H1 (cell line): Measurements from ENCODE around the gene CDCA3. TPM values are rescaled to one million over a fixed set of nuclear protein-coding genes. Genes with fewer than 3 reads are reported as not detected.

ENCODE experiments used
- BACH1 ChIP-seq: IDR thresholded peaks from 2 replicates; pipeline ENCODE4 v1.6.1; 2012; ENCODE audit warnings: low read length, improper control_type of control experiment
- BRCA1 ChIP-seq: IDR thresholded peaks from 2 replicates; pipeline ENCODE4 v1.6.1; 2012; ENCODE audit warnings: low read depth, low read length, improper control_type of control experiment
- CHD7 ChIP-seq: fragments of 300-600 bp; sonication (generic); IDR thresholded peaks from 2 replicates; pipeline ENCODE4 v1.7.1; 2012; ENCODE audit warnings: low read length, moderate library complexity, mild to moderate bottlenecking, inconsistent platforms; ENCODE audit not compliant: insufficient replicate concordance
- GABPA ChIP-seq: IDR thresholded peaks from 2 replicates; pipeline ENCODE4 v1.6.1; 2011; ENCODE audit warnings: mild to moderate bottlenecking, low read length, moderate library complexity, borderline replicate concordance; ENCODE audit not compliant: insufficient read depth
- GTF2F1 ChIP-seq: IDR thresholded peaks from 2 replicates; pipeline ENCODE4 v1.6.1; 2012; ENCODE audit warnings: low read depth, low read length, improper control_type of control experiment, borderline replicate concordance
- KDM5A ChIP-seq: fragments of 200-600 bp; IDR thresholded peaks from 2 replicates; pipeline ENCODE4 v1.7.1; 2012; ENCODE audit warnings: mild to moderate bottlenecking, low read length, inconsistent platforms, mixed read lengths
- polyA plus RNA-seq, 7 experiments: library from polyadenylated mRNA; depleted of rRNA in 3 of 7; stranded (reverse) in 5 of 7; unstranded in 2 of 7; fragments of >200 nt in 5 of 7; fragments of 200-250 nt in 2 of 7; gene quantifications; 1 replicate in 5 of 7; 2 replicates in 1 of 7; 4 replicates in 1 of 7; pipeline versions ENCODE4 v1.2.1 to v1.2.3, GENCODE V29; 2011 to 2013; ENCODE audit warnings: missing spikeins in 2 of 7, mixed read lengths in 2 of 7
- total RNA-seq: library from RNA; stranded (reverse); fragmentation: NEBNext Ultra II Directional; extraction: Animal tissue kit (Norgen Biotek cat#: 25700); gene quantifications from 2 replicates; pipeline ENCODE4 v1.2.1, GENCODE V29; 2021

Gene CDCA3
- total and polyA plus RNA-seq, 2 of the 8 experiments (the other 6 are each of a cell fraction or from before 2014, with no cell fraction given) = 47.7 to 71.2 TPM

DNA sequence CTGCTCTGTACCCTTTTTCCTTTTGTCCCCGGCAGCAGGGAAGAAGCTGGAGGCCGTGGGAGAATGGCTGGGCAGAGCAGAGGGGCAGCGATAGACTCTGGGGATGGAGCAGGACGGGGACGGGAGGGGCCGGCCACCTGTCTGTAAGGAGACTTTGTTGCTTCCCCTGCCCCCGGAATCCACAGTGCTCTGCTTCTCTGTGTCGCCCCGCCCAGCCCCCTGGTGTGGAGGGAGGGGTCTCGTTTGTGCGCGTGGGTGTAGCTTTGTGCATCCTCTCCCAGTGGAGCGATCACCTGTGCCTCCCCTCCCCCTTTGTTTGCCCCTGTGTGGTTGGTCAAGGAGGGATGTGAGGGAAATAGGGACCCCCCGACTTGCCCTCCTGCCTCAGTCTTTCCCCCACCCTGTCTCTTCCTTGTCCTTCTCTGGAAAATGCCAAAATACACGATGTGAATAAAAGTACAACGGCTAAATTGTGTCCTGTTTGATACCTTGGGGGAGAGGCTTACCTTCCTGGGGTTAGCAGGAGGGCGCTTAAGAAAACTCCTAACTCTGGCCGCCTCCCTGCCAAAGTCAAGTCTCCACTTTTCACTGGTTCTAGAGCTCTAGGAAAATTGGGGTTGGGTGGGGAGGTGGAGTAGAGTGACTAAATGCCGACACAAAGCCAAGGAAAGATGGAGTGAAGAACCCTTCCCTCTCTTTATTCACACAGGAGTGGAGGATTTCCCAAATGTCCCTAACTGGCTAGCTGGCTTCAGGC, 15.3 kb upstream of the CDCA3 start (continued):
- no peak for TF ChIP-seq BRCA1
- no peak for TF ChIP-seq GTF2F1
- no peak for TF ChIP-seq KDM5A
- TF ChIP-seq GABPA = no peak
- no peak for TF ChIP-seq BACH1
- no peak for TF ChIP-seq CHD7
- TF ChIP-seq, all 59 proteins: peak for 2
